ENCODE data around the gene C1orf159.

The C1orf159 gene

DNA sequence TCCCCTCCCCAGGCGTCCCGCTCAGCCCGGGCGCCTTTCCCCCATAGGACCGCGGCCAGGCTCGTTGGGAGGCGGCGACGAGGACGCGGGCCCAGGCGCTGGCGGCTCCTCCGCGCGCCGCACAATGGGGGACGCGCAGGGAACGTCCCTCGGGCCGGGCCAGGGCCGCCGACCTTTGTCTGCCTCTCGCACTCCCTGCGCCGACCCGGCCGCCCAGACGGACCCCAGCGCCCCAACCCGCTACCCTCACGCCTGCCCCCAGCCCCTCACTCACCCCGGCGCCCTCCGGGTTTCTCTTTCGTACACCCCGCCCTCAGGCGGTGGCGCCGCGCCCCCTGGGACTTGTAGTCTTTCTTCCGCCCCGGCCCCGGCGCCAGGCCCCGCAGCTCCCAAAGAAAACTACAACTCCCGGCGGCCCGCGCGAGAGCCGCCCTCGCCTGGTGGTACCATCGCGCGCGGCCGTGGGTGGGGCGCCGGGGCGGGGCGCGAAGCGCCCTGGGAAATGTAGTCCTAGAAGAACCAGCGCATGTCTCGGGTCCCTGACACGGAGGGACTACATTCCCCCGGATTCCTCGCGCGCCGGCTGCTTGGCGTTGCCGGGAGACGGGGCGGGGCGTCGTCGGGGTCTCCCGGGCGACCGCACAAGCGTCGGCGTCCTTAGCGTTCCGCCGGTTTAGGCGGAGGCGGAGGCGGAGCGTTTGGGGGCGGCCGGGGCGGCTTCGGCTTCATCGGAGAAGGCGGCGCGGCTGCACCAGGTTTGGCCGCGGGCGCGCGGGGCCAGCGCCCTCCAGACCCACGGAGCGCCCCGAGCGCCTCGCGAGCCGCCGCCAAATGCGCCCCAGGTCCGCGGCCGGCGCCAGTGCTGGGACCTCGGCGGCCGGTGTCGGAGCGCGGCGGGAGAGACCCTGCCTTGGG, at the start of gene C1orf159:
Gene C1orf159 (minus strand): TSS at position 304 of the 915 bp plus-strand sequence. CDS start 24,546 bp downstream, outside the sequence.
- H3K36me3 Mint-ChIP-seq (ENCODE audit: insufficient read depth) = peaks cover 10% of the 10 kb centered on the region
- peak within 1 kb of the TSS; percentile 71 for H3K27ac Mint-ChIP-seq (ENCODE audit: low read depth)

DNA sequence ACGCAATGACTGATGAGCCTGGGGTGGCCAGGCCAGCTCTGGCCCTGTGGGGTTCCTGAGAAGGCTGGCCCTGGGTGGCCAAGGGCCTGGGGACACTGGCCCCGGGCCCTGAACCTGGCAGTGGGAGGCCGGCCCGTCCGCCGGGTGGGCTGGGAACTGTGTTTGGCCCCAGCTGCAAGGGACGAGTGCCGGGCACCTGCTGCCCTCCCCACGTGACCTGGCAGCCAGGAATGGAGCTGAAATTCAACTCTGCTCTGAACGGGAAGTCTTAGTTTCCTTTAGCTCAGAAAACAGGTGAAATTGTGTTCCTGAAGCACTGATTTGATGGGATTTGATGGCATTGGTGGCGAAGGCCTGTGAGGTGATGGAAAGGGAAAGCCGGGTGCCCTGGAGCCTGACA, 49.6 kb upstream of the C1orf159 start:
- Mint-ChIP-seq H3K27ac (ENCODE audit: low read depth) (no peak overlapping the region), H3K27me3 (peaks cover 18% of the 10 kb centered on the region), H3K4me3 (no peak overlapping the region), H3K9me3 (no peaks in the 10 kb centered on the region), H3K36me3 (ENCODE audit: insufficient read depth) (peaks cover 2% of the 10 kb centered on the region), H3K4me1 (no peaks in the 10 kb centered on the region)
- ATAC-seq (replicated peaks; ENCODE audit: extremely low read depth, poor library complexity, severe bottlenecking) (no peak), DNase-seq (ENCODE audit: low spot score in 2 of 2) (no peak)

More for the DNA sequence above, at the start of gene C1orf159:
- DNase-seq (ENCODE audit: low spot score in 2 of 2) (peak; percentile 94 to 97), ATAC-seq (replicated peaks; ENCODE audit: extremely low read depth, poor library complexity, severe bottlenecking) (peak; percentile 95)
- peaks cover 10% of the 10 kb centered on the region for H3K27me3 Mint-ChIP-seq
- H3K4me1 Mint-ChIP-seq = peaks cover 6% of the 10 kb centered on the region
- peak within 1 kb of the TSS; percentile 86 for H3K4me3 Mint-ChIP-seq
- no peaks in the 10 kb centered on the region for H3K9me3 Mint-ChIP-seq

DNA sequence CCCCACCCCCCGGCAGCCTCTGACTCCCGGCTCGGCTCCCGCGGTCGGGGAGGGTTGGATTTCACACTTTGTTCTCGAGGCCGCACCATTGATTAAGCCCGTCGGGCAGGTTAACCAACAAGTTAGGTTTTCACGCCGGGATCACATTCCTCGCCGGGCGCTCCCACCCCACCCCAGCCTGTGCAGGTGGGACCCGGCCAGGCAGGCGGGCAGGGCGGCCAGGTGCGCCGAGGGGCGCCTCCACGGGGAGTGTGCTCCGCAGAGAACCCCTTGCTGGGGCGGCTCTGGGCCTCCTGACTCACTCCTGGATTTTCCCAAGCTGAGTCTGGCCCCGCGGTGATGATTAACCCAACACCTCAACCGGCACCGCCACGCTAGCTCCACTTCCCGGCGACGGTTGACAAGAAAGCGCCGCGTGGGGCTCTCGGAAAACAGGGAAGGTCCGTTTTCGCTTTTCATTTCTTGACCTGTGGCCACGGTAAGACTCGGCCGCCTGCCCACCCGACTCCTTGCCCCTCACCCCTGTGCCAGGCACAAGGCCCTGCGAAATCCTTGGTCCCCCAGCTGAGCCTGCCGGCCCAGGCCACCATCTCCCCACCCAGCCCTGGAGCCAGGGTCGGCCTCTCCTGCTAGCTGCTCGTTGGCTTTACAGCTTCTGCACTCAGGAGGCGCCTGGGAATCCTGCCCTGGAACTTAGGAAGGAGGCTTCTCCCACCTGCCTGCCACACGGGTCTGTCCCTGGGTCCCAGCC, 49.0 kb upstream of the C1orf159 start:
- Mint-ChIP-seq H3K9me3 (no peaks in the 10 kb centered on the region), H3K4me1 (no peaks in the 10 kb centered on the region), H3K36me3 (ENCODE audit: insufficient read depth) (peaks cover 2% of the 10 kb centered on the region), H3K4me3 (no peak overlapping the region), H3K27me3 (peaks cover 12% of the 10 kb centered on the region), H3K27ac (ENCODE audit: low read depth) (no peak overlapping the region)
- no peak for DNase-seq (ENCODE audit: low spot score in 2 of 2)
- ATAC-seq (replicated peaks; ENCODE audit: extremely low read depth, poor library complexity, severe bottlenecking) = no peak

DNA sequence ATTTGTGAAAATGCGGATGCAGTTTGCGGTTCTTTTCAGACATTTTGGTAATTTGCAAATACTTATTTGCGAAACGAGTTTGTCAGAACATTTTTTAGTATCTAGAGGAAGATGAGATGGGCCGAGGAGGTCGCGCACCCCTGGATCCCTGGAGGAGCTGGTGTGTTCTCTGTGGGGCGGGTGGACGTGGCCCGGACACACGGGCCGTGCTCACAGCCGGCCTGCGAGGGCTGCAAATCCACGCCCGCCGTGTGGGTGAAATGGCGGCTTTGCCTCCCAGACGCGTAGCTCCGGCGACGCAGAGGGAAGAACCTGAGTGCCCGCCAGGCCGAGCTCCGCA, 48.4 kb upstream of the C1orf159 start:
- no peaks in the 10 kb centered on the region for H3K9me3 Mint-ChIP-seq
- peaks cover 2% of the 10 kb centered on the region for H3K36me3 Mint-ChIP-seq (ENCODE audit: insufficient read depth)
- peaks cover 10% of the 10 kb centered on the region for H3K27me3 Mint-ChIP-seq
- no peak for ATAC-seq (replicated peaks; ENCODE audit: extremely low read depth, poor library complexity, severe bottlenecking)
- H3K27ac Mint-ChIP-seq (ENCODE audit: low read depth) = no peak overlapping the region
- H3K4me3 Mint-ChIP-seq = no peak overlapping the region
- no peaks in the 10 kb centered on the region for H3K4me1 Mint-ChIP-seq
- no peak for DNase-seq (ENCODE audit: low spot score in 2 of 2)

DNA sequence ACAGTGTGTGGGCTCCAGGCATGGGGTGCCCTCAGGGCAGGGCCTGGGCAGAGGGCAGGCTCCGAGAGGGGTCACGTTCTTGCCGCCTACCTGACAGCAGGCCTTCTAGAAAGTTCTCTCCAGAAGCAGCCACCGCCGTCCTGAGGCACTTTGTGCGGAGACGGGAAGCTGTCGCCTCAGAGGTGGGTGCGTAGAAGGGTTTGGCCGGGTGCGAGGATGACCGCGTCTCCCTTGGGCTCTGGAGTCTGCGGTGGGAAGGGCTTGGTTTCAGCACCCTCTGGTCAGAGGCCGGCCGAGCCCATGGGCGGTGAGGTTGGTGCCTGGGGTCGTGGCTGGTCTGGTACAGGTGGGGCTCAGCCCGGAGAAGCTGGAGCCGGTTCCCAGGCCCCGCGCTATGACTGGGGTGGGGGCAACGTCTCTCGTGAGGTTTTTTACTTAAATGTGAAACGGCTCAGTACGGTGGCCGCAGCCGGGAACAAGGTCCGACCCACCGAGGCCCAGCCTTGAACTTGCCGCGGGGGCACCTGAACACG, 47.7 kb upstream of the C1orf159 start:
- no peaks in the 10 kb centered on the region for H3K4me1 Mint-ChIP-seq
- H3K36me3 Mint-ChIP-seq (ENCODE audit: insufficient read depth) = peaks cover 2% of the 10 kb centered on the region
- no peak overlapping the region for H3K27ac Mint-ChIP-seq (ENCODE audit: low read depth)
- H3K27me3 Mint-ChIP-seq = peaks cover 10% of the 10 kb centered on the region
- ATAC-seq (replicated peaks; ENCODE audit: extremely low read depth, poor library complexity, severe bottlenecking) = no peak
- H3K4me3 Mint-ChIP-seq = no peak overlapping the region
- no peaks in the 10 kb centered on the region for H3K9me3 Mint-ChIP-seq
- no peak for DNase-seq (ENCODE audit: low spot score in 2 of 2)

DNA sequence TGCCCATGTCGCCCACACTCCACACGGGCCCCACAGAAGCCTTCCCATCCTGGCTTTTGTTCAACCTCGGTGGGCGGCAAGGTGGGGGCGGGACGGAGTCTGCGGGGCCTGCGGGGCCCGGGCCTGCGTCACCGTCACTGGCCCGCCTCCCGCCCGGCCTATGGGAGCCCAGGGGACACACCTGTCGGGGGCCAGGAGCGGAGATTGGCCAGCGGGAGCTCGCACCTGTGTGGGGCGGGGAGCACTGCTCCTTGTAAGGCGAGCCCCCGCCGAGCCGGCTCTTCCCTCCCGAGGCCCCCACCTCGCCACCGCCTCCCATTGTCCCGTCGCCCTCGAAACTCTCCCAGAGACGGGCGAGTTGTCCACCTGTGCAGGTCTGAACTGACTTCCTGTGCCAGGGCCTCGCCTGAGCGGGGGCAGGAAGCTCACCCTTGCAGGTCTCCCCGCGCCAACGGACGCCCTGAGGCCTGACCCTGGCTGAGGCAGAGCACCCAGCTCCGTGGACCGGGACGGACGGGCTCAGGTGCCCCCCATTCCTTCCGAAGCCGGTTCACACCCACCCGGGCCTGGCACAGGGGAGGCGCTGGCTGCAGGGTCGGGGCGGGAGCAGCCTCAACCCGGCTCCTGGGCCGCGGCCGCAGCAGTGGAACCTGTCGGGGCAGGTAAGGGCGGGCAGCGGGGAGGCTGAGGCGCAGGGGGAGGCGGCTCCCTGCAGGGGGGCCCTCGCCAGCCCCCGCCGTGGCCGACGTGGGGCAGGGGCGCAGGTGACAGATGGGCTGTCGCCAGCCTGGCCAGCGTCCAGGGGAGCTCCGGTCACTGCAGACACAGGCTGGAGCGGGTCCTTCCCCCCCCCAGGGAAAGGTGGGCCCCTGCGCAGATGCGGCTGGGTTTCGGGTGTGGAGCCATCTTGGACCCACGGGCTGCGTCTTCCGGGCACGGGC, 47.0 kb upstream of the C1orf159 start:
- Mint-ChIP-seq H3K27ac (ENCODE audit: low read depth) (no peak overlapping the region), H3K27me3 (peaks cover 10% of the 10 kb centered on the region), H3K4me3 (no peak overlapping the region), H3K36me3 (ENCODE audit: insufficient read depth) (peaks cover 2% of the 10 kb centered on the region), H3K9me3 (no peaks in the 10 kb centered on the region), H3K4me1 (no peaks in the 10 kb centered on the region)
- ATAC-seq (replicated peaks; ENCODE audit: extremely low read depth, poor library complexity, severe bottlenecking) = no peak
- no peak for DNase-seq (ENCODE audit: low spot score in 2 of 2)

DNA sequence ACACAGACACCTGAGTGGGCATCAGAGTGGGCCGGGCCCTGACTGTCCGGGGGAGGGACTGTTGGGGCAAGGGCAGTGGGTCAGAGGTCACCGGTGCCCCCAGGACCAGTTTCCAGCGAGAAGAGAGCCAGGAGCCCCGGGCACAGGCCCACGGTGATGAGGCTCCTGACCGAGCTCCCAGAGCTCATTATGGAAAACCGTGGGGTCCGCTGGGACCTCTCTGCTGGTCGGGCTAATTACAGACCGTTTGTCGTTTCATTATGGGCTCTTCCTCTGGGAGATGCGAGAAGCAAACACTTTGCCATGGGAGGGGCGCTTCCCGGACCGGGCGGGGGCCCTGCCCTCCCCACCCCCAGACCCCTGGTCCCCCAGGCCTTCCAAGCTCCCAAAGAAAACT, 45.8 kb upstream of the C1orf159 start:
- Mint-ChIP-seq H3K4me3 (no peak overlapping the region), H3K27me3 (peaks cover 10% of the 10 kb centered on the region), H3K36me3 (ENCODE audit: insufficient read depth) (peaks cover 2% of the 10 kb centered on the region), H3K9me3 (no peaks in the 10 kb centered on the region), H3K27ac (ENCODE audit: low read depth) (no peak overlapping the region), H3K4me1 (no peaks in the 10 kb centered on the region)
- DNase-seq (ENCODE audit: low spot score in 2 of 2) (no peak), ATAC-seq (replicated peaks; ENCODE audit: extremely low read depth, poor library complexity, severe bottlenecking) (no peak)

DNA sequence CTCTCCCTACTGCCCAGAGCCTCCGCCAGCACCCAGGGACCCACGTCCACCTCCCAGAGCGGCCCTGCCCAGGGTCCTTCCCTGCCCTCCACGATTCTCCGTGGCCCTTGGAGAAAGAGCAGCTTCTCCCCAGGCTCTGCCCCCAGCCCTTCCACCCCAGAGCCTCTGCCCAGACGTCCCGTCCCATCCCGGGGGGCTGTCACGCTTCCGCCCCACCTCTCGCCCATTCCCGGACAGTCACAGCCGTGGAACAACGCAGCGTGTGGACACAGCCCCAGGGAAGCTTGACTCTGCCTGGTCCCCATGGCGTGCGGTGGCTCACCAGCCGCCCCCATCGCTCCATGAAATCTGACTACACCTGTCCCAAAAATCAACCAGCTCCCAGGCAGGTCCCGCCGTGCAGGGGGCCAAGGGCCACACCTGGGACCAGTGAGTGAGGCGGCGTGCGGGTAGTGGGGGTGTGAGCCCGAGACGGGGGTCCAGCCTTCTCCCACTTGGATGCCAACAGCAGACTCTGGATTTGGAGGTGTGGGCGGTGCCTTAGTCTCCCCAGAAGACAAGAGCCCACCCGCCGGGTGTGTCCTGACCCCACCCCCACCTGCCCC, 45.3 kb upstream of the C1orf159 start:
- ATAC-seq (replicated peaks; ENCODE audit: extremely low read depth, poor library complexity, severe bottlenecking) (no peak), DNase-seq (ENCODE audit: low spot score in 2 of 2) (no peak)
- Mint-ChIP-seq H3K27me3 (peaks cover 10% of the 10 kb centered on the region), H3K27ac (ENCODE audit: low read depth) (no peak overlapping the region), H3K4me3 (no peak overlapping the region), H3K9me3 (no peaks in the 10 kb centered on the region), H3K4me1 (no peaks in the 10 kb centered on the region), H3K36me3 (ENCODE audit: insufficient read depth) (peaks cover 2% of the 10 kb centered on the region)

DNA sequence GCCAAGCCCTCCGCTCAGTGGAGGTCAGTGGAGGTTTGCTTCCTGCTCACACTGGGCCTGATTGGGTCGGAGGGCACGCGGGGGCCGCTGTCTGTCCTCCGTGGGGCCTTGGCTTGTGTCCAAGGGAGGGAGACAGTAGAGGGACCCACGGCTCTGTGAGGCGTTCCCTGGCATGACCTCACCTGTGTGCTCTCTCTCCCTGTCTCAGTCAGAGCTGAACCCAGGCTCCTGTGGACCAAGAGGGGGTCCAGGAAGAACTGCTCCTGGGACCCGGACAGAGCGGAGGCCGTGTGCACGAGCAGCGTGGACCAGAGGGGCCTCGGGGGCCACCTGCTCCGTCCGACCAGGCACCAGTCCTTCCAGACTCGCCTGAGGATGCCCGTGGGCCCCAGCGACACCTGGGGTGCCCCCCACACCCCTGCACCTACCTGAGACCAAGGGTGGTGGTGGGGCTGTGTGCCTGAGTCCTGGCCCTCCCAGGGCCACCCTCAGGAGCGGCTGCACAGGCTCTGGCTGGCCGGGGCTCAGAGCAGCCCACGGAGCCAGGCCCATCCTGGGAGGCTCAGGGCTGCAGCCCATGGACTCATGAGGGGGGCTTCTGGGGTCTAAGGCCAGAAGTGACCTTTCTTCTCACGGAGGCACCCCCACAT, 44.5 kb upstream of the C1orf159 start:
- DNase-seq (ENCODE audit: low spot score in 2 of 2) (no peak), ATAC-seq (replicated peaks; ENCODE audit: extremely low read depth, poor library complexity, severe bottlenecking) (no peak)
- peaks cover 2% of the 10 kb centered on the region for H3K36me3 Mint-ChIP-seq (ENCODE audit: insufficient read depth)
- no peaks in the 10 kb centered on the region for H3K9me3 Mint-ChIP-seq
- peaks cover 3% of the 10 kb centered on the region for H3K27me3 Mint-ChIP-seq
- no peak overlapping the region for H3K27ac Mint-ChIP-seq (ENCODE audit: low read depth)
- no peak overlapping the region for H3K4me3 Mint-ChIP-seq
- H3K4me1 Mint-ChIP-seq = no peaks in the 10 kb centered on the region

DNA sequence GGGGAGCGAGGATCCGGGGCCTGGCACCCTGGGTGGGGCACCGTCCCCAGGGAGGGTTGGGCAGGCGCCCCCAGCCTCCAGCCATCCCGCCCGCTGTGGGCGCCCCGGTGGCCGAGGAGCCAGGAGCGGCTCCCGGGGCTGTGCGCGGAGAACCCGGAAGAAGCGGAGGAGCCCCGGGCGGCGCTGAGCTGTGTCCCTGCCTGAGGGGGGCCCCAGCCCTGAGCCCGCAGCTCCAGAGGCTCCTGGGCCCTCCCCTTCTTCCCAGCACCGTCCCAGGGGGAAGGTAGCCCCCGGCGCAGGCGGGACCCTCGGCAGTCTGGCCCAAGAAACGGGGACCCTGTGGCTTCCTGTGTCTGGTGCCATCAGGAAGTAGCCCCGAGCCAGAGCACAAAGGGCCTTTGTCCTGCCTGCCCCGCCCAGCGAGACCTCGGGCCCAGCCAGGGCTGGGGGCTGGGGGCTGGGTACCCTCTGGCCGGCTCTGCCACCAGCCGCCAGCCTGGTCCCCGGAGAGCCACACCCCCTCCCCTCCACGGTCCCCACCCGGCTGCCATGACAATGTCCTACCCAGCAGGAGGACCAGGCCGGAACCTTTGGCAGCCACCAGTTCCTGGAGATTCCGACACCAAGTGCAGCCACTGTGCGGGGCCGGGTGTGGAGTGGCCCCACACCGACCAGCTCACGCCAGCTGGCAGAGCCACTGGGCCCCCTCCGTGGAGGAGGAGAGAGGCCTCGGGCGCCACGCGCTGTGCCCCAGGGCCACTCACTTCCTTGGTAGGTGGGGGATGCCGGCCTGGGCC, 42.2 kb upstream of the C1orf159 start:
- H3K27ac Mint-ChIP-seq (ENCODE audit: low read depth) = peak overlapping the region; percentile 81
- no peaks in the 10 kb centered on the region for H3K27me3 Mint-ChIP-seq
- peak in 1 of 2 donors; percentile 25 for DNase-seq (ENCODE audit: low spot score in 2 of 2)
- peaks cover 1% of the 10 kb centered on the region for H3K4me1 Mint-ChIP-seq
- peaks cover 7% of the 10 kb centered on the region for H3K36me3 Mint-ChIP-seq (ENCODE audit: insufficient read depth)
- ATAC-seq (replicated peaks; ENCODE audit: extremely low read depth, poor library complexity, severe bottlenecking) = peak; percentile 75
- H3K9me3 Mint-ChIP-seq = peaks cover 12% of the 10 kb centered on the region
- peak overlapping the region; percentile 77 for H3K4me3 Mint-ChIP-seq

DNA sequence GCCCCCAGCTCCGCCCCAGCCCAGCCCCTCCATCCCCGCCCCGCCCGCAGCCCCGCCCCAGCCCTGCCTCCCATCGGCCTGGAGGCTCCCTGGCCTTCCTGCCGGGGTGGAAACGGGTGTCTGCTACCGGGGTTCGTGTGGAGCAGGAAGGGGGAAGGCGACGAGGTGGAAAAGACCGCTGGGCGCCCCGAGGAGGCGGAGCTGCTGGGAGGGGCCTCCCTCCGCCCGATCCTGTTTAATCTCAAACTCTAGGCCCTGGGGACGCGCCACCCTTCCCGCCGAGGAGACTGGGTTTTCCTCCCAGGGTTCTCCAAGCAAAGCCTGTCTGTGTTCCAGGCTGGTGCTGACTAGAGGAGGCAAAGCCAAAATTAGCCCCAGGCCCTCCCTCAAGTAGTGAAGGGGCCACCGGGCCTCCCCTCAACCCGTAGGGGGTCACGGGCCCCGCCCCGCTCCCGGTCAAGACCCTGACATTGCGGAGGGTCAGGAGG, 41.6 kb upstream of the C1orf159 start:
- H3K27ac Mint-ChIP-seq (ENCODE audit: low read depth) = peak overlapping the region; percentile 81
- peaks cover 7% of the 10 kb centered on the region for H3K36me3 Mint-ChIP-seq (ENCODE audit: insufficient read depth)
- DNase-seq (ENCODE audit: low spot score in 2 of 2) (peak in 1 of 2 donors; percentile 38), ATAC-seq (replicated peaks; ENCODE audit: extremely low read depth, poor library complexity, severe bottlenecking) (peak; percentile 61)
- peaks cover 7% of the 10 kb centered on the region for H3K4me1 Mint-ChIP-seq
- peaks cover 18% of the 10 kb centered on the region for H3K9me3 Mint-ChIP-seq
- H3K27me3 Mint-ChIP-seq = no peaks in the 10 kb centered on the region
- peak overlapping the region; percentile 77 for H3K4me3 Mint-ChIP-seq

Data from central memory CD8-positive, alpha-beta T cell (primary cell).